Bronchial epithelial cell (primary cell): ENCODE measurements around the gene CDSN. TPM values are rescaled to one million over a fixed set of nuclear protein-coding genes. Genes with fewer than 3 reads are reported as not detected.

Experiments used
- DNase-seq: peaks from one replicate; pipeline ENCODE4 v3.0.0-alpha.2; 2010; ENCODE audit warnings: low read depth
- FAIRE-seq: peaks from 2 replicates; lab custom pipeline; 2011; peaks lifted over from hg19 to GRCh38; lab: Jason Lieb, UNC
- H3K27me3 ChIP-seq: 2 replicates; pipeline ENCODE4 v1.5.1; 2011; ENCODE audit warnings: low read length; ENCODE audit not compliant: control insufficient read depth, insufficient read depth
- H3K36me3 ChIP-seq: 2 replicates; pipeline ENCODE4 v1.5.1; 2011; ENCODE audit warnings: low read length; ENCODE audit not compliant: control insufficient read depth, insufficient read depth
- H3K4me3 ChIP-seq: 2 replicates; pipeline ENCODE4 v1.5.1; 2011; ENCODE audit warnings: mild to moderate bottlenecking, low read depth, low read length, control low read depth
- CTCF ChIP-seq: IDR thresholded peaks from 2 replicates; pipeline ENCODE4 v1.5.1; 2011; ENCODE audit warnings: mild to moderate bottlenecking, moderate library complexity, low read length, control low read depth, inconsistent platforms; ENCODE audit not compliant: insufficient read depth, severe bottlenecking
- total RNA-seq: library from RNA; depleted of rRNA; stranded (reverse); fragments of >200 nt; gene quantifications from 2 replicates; pipeline ENCODE4 v1.2.1, GENCODE V29; 2014

Gene CDSN
- total RNA-seq, 1 donor from 2014 or later = not detected

- no peaks in the 10 kb centered on the region for H3K27me3 ChIP-seq
- FAIRE-seq = no peak
- H3K36me3 ChIP-seq = peaks cover 3% of the 10 kb centered on the region
- no peak for DNase-seq
- no peak for TF ChIP-seq CTCF
- no peak overlapping the region for H3K4me3 ChIP-seq
Observed at GRCh38 chr6:31139599-31139998, 19.4 kb upstream of the CDSN start.

- H3K27me3 ChIP-seq = no peaks in the 10 kb centered on the region
- DNase-seq (no peak), FAIRE-seq (no peak)
- H3K36me3 ChIP-seq = peaks cover 3% of the 10 kb centered on the region
- no peak for TF ChIP-seq CTCF
- no peak within 1 kb of the TSS for H3K4me3 ChIP-seq
Observed at GRCh38 chr6:31138982-31139381, 18.7 kb upstream of the CDSN start, which contains the start of gene PSORS1C2. Gene PSORS1C2, minus strand, starts transcription at chr6:31139066. Its CDS starts 40 bp downstream, at chr6:31139026.

GRCh38 chr6:31135710-31136109 is 15.5 kb upstream of the CDSN start:
- Histone ChIP-seq H3K27me3 (no peaks in the 10 kb centered on the region), H3K36me3 (no peaks in the 10 kb centered on the region), H3K4me3 (no peak overlapping the region)
- no peak for TF ChIP-seq CTCF
- no peak for DNase-seq
- no peak for FAIRE-seq

GRCh38 chr6:31132806-31133205 is 12.6 kb upstream of the CDSN start:
- Histone ChIP-seq H3K4me3 (no peak overlapping the region), H3K36me3 (no peaks in the 10 kb centered on the region), H3K27me3 (no peaks in the 10 kb centered on the region)
- DNase-seq = no peak
- no peak for TF ChIP-seq CTCF
- FAIRE-seq = no peak

GRCh38 chr6:31131595-31131994 is 11.3 kb upstream of the CDSN start:
- no peak for FAIRE-seq

More at GRCh38 chr6:31131595-31131994, 11.3 kb upstream of the CDSN start:
- H3K4me3 ChIP-seq = no peak overlapping the region
- TF ChIP-seq CTCF = no peak
- DNase-seq = no peak
- H3K27me3 ChIP-seq = no peaks in the 10 kb centered on the region
- peaks cover 1% of the 10 kb centered on the region for H3K36me3 ChIP-seq
